K562 (cell line): Measurements from ENCODE around the gene MAGI1. TPM values are rescaled to one million over a fixed set of nuclear protein-coding genes. Genes with fewer than 3 reads are reported as not detected.

Experiments
- ATAC-seq: fragments of 200-7000 bp; cut with Tn5 transposase; 3 replicates; pipeline ENCODE4 v1.9.1; 2020; ENCODE audit warnings: moderate library complexity
- BruUV-seq: library from RNA; stranded (reverse); fragments of 400-500 nt; replicated peaks from 2 replicates; lab custom pipeline; 2021; lab: Mats Ljungman, UMichigan
- CTCF ChIA-PET: fragments of 300-600 bp; formaldehyde crosslinking; extraction: SDS; loops from one replicate; lab custom pipeline; 2021; ENCODE audit warnings: low intra/inter-chr PET ratio; lab: Yijun Ruan, JAX
- POLR2A ChIA-PET: fragments of 300-600, 350-650 bp; sonication (Branson Sonifier 250); formaldehyde crosslinking; extraction: SDS; loops from one replicate; lab custom pipeline; 2021; ENCODE audit warnings: antibody characterized with exemption, inconsistent platforms; lab: Yijun Ruan, JAX
- DNase-seq, 4 experiments: peaks; one replicate each; pipeline versions ENCODE4 v3.0.0 to v3.0.0-alpha.2; 2011 to 2018; ENCODE audit warnings: low spot score in 3 of 4, mixed read lengths in 3 of 4; ENCODE audit errors: extremely low read depth in 1 of 4
- FAIRE-seq: peaks from 2 replicates; lab custom pipeline; 2011; peaks lifted over from hg19 to GRCh38; lab: Jason Lieb, UNC
- H2AFZ ChIP-seq: 2 replicates; pipeline ENCODE4 v1.6.0; 2011; ENCODE audit warnings: low read depth, low read length, control low read depth, inconsistent platforms
- H3K27ac ChIP-seq: fragments of 200-600 bp; 3 replicates; pipeline ENCODE4 v1.8.0; 2011; ENCODE audit warnings: low read depth, mild to moderate bottlenecking, control low read depth, inconsistent platforms, low read length, moderate library complexity, mixed read lengths; ENCODE audit errors: extremely low read depth
- H3K27me3 ChIP-seq, 2 experiments: fragments of 300-600 bp in 1 of 2; 2 replicates in 1 of 2; 3 replicates in 1 of 2; pipeline versions ENCODE4 v1.6.0 to v1.8.0; 2011; ENCODE audit warnings: inconsistent platforms in 2 of 2, low read length in 2 of 2, mild to moderate bottlenecking in 1 of 2, mixed read lengths in 1 of 2, moderate library complexity in 1 of 2; ENCODE audit not compliant: control insufficient read depth in 2 of 2, insufficient read depth in 2 of 2
- H3K36me3 ChIP-seq: fragments of 300-600 bp; 3 replicates; pipeline ENCODE4 v1.8.0; 2011; ENCODE audit warnings: mild to moderate bottlenecking, low read length, inconsistent platforms; ENCODE audit not compliant: control insufficient read depth, insufficient read depth
- H3K4me1 ChIP-seq, 2 experiments: fragments of 200-600 bp in 1 of 2; replicated peaks in 1 of 2; 2 replicates in 1 of 2; 3 replicates in 1 of 2; pipeline versions ENCODE4 v1.5.1 to v1.8.0; 2011; ENCODE audit warnings: inconsistent platforms in 2 of 2, low read length in 2 of 2, mild to moderate bottlenecking in 1 of 2, mixed read lengths in 1 of 2, moderate library complexity in 1 of 2; ENCODE audit not compliant: control insufficient read depth in 2 of 2, insufficient read depth in 2 of 2
- H3K4me2 ChIP-seq: 2 replicates; pipeline ENCODE4 v1.6.1; 2011; ENCODE audit warnings: low read length, control low read depth, inconsistent platforms, mixed read lengths; ENCODE audit not compliant: insufficient read depth
- H3K4me3 ChIP-seq: fragments of 200-600 bp; sonication (generic), shearing (Covaris generic); 2 replicates; pipeline ENCODE4 v1.5.1; 2016; ENCODE audit warnings: control low read depth, inconsistent platforms
- H3K79me2 ChIP-seq: fragments of 200-600 bp; 3 replicates; pipeline ENCODE4 v1.8.0; 2011; ENCODE audit warnings: low read length, inconsistent platforms; ENCODE audit not compliant: control insufficient read depth, insufficient read depth
- H3K9ac ChIP-seq, 2 experiments: 2 replicates each; pipeline versions ENCODE4 v1.6.0 to v1.6.1; 2011; ENCODE audit warnings: low read depth in 2 of 2, low read length in 2 of 2, control low read depth in 1 of 2, inconsistent platforms in 1 of 2, mild to moderate bottlenecking in 1 of 2, mixed read lengths in 1 of 2; ENCODE audit not compliant: insufficient read depth in 1 of 2
- H3K9me1 ChIP-seq: one replicate; pipeline ENCODE4 v1.6.0; 2011; ENCODE audit warnings: inconsistent platforms, mild to moderate bottlenecking, low read length, moderate library complexity; ENCODE audit not compliant: control insufficient read depth, insufficient read depth
- H3K9me3 ChIP-seq: replicated peaks from 2 replicates; pipeline ENCODE4 v1.5.1; 2011; ENCODE audit warnings: low read depth, low read length, inconsistent platforms; ENCODE audit not compliant: control insufficient read depth, insufficient read depth
- H4K20me1 ChIP-seq: replicated peaks from 2 replicates; pipeline ENCODE4 v1.6.1; 2011; ENCODE audit warnings: low read length, inconsistent platforms, mixed read lengths; ENCODE audit not compliant: control insufficient read depth, insufficient read depth
- IFI16 ChIP-seq: fragments of 250-450 bp; sonication (Bioruptor Pico); IDR thresholded peaks from 2 replicates; pipeline ENCODE4 v2.1.2; 2022; ENCODE audit warnings: mild to moderate bottlenecking, inconsistent platforms
- NR4A1 ChIP-seq, 2 experiments: fragments of 250-450 bp in 1 of 2; fragments of 450-650 bp in 1 of 2; sonication (Bioruptor Pico) in 1 of 2; IDR thresholded peaks; 2 replicates each; pipeline versions ENCODE4 v1.4.0 to v1.6.1; 2016 to 2020; ENCODE audit warnings: mild to moderate bottlenecking in 2 of 2, missing compliant biosample characterization in 1 of 2, missing genetic modification characterization in 1 of 2, moderate library complexity in 1 of 2
- POLR2H ChIP-seq: IDR thresholded peaks from 2 replicates; pipeline ENCODE4 v1.6.1; 2016; ENCODE audit warnings: missing genetic modification characterization, low read depth, mild to moderate bottlenecking, control low read depth, missing compliant biosample characterization, moderate library complexity
- ZC3H8 ChIP-seq: fragments of 450-650 bp; IDR thresholded peaks from 2 replicates; pipeline ENCODE4 v1.6.1; 2017
- ZKSCAN1 ChIP-seq: fragments of 150-350 bp; IDR thresholded peaks from 2 replicates; pipeline ENCODE4 v1.6.1; 2016; ENCODE audit warnings: low read depth, low read length
- ZNF311 ChIP-seq: fragments of 250-450 bp; sonication (Bioruptor Pico); IDR thresholded peaks from 2 replicates; pipeline ENCODE4 v1.4.0; 2020; ENCODE audit warnings: mild to moderate bottlenecking, moderate library complexity
- WGBS: fragments of 100-300 bp; shearing (Covaris generic); methylation state at CpG from one replicate; pipeline ENCODE4 v1.1.6; 2016; ENCODE audit warnings: low coverage, mixed read lengths; ENCODE audit not compliant: insufficient coverage; ENCODE audit errors: missing lambda C conversion rate; 5-methylcytosine and 5-hydroxymethylcytosine counted together
- in situ Hi-C: fragments of 300-500 bp; cut with MboI; formaldehyde crosslinking; loops from 4 replicates; pipeline ENCODE4 v1.15.0; 2018; ENCODE audit warnings: inconsistent platforms, mixed read lengths
- intact Hi-C: fragments of 100-400 bp; cut with micrococcal nuclease; formaldehyde crosslinking; loops from 2 replicates; pipeline ENCODE4 v1.14.2; 2022
- polyA plus RNA-seq, 8 experiments: library from polyadenylated mRNA; depleted of rRNA in 4 of 8; stranded (reverse) in 5 of 8; unstranded in 3 of 8; fragments of >200 nt; fragmentation: Nextera tagmentation in 2 of 8; fragmentation: Illumina TruSeq in 1 of 8; extraction: Ambion mirVana in 2 of 8; extraction: Trizol in 1 of 8; gene quantifications; 2 replicates each; pipeline versions ENCODE4 v1.2.1 to v1.2.3, GENCODE V29; 2011 to 2014; ENCODE audit warnings: inconsistent platforms in 1 of 8, missing spikeins in 1 of 8
- total RNA-seq, 7 experiments: library from RNA; depleted of rRNA in 6 of 7; stranded (reverse); fragments of >200 nt in 6 of 7; fragmentation: Illumina TruSeq in 2 of 7; extraction: Trizol in 2 of 7; gene quantifications; 2 replicates each; pipeline versions ENCODE4 v1.2.1 to v1.2.3, GENCODE V29; 2011 to 2021; ENCODE audit warnings: low replicate concordance in 1 of 7
- TF ChIP-seq, protein P1 (sequence below), 2 experiments: fragments of 450-650 bp; formaldehyde crosslinking in 1 of 2; IDR thresholded peaks; 2 replicates each; pipeline versions ENCODE4 v1.4.0 to v1.6.1; 2014 to 2020; ENCODE audit warnings: mild to moderate bottlenecking in 2 of 2, borderline replicate concordance in 1 of 2, low read depth in 1 of 2

Gene MAGI1
- total and polyA plus RNA-seq, 9 of the 15 experiments (the other 6 are each of a cell fraction or from before 2014, with no cell fraction given) = 7.8 to 59.4 (median 43.2) TPM

DNA sequence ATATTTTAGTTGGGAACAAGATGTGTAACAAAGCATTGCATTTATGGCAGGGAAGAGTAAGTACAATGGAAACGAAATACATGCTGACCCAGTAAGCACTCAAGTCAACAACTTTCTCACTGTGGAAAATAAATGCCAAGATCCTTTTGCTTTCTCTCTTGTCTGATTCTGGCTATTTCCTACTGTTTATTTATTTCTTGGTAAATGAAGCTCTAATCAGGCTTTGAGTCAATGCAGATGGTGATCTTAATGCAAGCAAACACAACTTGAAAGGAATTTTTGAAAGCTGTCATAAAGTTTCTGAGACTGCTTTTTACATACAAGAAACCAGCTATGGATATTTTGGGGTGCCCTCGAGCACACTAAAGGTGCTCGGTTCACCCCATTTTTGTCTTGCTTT is 624.8 kb downstream of the MAGI1 start:
- no peak for DNase-seq
- ATAC-seq = no peak
- H3K79me2 ChIP-seq = no peaks in the 10 kb centered on the region
- 68% methylated on average over 3 of the region's 3 CpGs for WGBS
- H3K9me1 ChIP-seq = no peaks in the 10 kb centered on the region
- H4K20me1 ChIP-seq = no peaks in the 10 kb centered on the region
- in situ Hi-C loops = no loop called here
- no peaks in the 10 kb centered on the region for H3K9me3 ChIP-seq
- H2AFZ ChIP-seq = no peak overlapping the region
- no peak overlapping the region for H3K4me3 ChIP-seq
- FAIRE-seq = no peak
- CTCF ChIA-PET = no interaction called here
- H3K27me3 ChIP-seq = no peaks in the 10 kb centered on the region
- H3K36me3 ChIP-seq = 0 out of 3 replicates have a peak, but pooled peaks cover 4% of the 10 kb centered on the region
- BruUV-seq = no TSS peak
- POLR2A ChIA-PET = no interaction called here
- H3K9ac ChIP-seq = no peak overlapping the region
- no peaks in the 10 kb centered on the region for H3K4me1 ChIP-seq
- intact Hi-C loops = no loop called here
- H3K27ac ChIP-seq = no peak overlapping the region
- no peak overlapping the region for H3K4me2 ChIP-seq
- TF ChIP-seq ZC3H8 (no peak), IFI16 (CRISPR knock-in tag) (no peak), POLR2H (tag) (no peak), NR4A1 (CRISPR knock-in tag; IDR thresholded peaks at IDR 0.05) (no peak), NR4A1 (tag; IDR thresholded peaks at IDR 0.05) (no peak), ZKSCAN1 (no peak), ZNF311 (CRISPR knock-in tag) (no peak)
- TF ChIP-seq, protein P1, sequence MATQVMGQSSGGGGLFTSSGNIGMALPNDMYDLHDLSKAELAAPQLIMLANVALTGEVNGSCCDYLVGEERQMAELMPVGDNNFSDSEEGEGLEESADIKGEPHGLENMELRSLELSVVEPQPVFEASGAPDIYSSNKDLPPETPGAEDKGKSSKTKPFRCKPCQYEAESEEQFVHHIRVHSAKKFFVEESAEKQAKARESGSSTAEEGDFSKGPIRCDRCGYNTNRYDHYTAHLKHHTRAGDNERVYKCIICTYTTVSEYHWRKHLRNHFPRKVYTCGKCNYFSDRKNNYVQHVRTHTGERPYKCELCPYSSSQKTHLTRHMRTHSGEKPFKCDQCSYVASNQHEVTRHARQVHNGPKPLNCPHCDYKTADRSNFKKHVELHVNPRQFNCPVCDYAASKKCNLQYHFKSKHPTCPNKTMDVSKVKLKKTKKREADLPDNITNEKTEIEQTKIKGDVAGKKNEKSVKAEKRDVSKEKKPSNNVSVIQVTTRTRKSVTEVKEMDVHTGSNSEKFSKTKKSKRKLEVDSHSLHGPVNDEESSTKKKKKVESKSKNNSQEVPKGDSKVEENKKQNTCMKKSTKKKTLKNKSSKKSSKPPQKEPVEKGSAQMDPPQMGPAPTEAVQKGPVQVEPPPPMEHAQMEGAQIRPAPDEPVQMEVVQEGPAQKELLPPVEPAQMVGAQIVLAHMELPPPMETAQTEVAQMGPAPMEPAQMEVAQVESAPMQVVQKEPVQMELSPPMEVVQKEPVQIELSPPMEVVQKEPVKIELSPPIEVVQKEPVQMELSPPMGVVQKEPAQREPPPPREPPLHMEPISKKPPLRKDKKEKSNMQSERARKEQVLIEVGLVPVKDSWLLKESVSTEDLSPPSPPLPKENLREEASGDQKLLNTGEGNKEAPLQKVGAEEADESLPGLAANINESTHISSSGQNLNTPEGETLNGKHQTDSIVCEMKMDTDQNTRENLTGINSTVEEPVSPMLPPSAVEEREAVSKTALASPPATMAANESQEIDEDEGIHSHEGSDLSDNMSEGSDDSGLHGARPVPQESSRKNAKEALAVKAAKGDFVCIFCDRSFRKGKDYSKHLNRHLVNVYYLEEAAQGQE (IDR thresholded peaks at IDR 0.05; ENCODE audit: borderline replicate concordance) = no peak
- TF ChIP-seq, protein P1 (CRISPR knock-in tag; IDR thresholded peaks at IDR 0.05; ENCODE audit: low read depth) = no peak
